Gastrocnemius medialis (tissue), 4 donors: ENCODE results near the gene PGAP3. TPM values are rescaled to one million over a fixed set of nuclear protein-coding genes. Genes with fewer than 3 reads are reported as not detected.
A peak's percentile ranks its signal among the peaks of the same experiment; 100 is the strongest.

Source experiments
- ATAC-seq, 2 donors: fragments of 150-250 bp; one replicate each; pipeline ENCODE4 v1.9.1; 2016
- DNase-seq, 2 donors: peaks; one replicate each; pipeline ENCODE4 v3.0.0-alpha.2; 2019
- H3K27ac ChIP-seq, 4 donors: fragments of 200-600 bp; sonication (generic); 1 replicate in 1 of 4; 2 replicates in 3 of 4; pipeline ENCODE4 v1.5.1; 2016 to 2018; ENCODE audit warnings: mild to moderate bottlenecking in 2 of 4, moderate library complexity in 1 of 4
- H3K27me3 ChIP-seq, 3 donors: fragments of 200-600 bp; sonication (generic) in 2 of 3; 1 replicate in 1 of 3; 2 replicates in 2 of 3; pipeline versions ENCODE4 v1.5.1 to v1.6.0; 2016 to 2019; ENCODE audit warnings: mild to moderate bottlenecking in 1 of 3, moderate library complexity in 1 of 3
- H3K36me3 ChIP-seq, 2 donors: fragments of 200-600 bp; sonication (generic) in 1 of 2; one replicate each; pipeline ENCODE4 v1.5.1; 2017 to 2018
- H3K4me1 ChIP-seq, 2 donors: fragments of 200-600 bp; sonication (generic) in 1 of 2; one replicate each; pipeline ENCODE4 v1.5.1; 2016 to 2017; ENCODE audit warnings: mild to moderate bottlenecking in 2 of 2
- H3K4me3 ChIP-seq, 4 donors: fragments of 200-600 bp; sonication (generic) in 3 of 4; 1 replicate in 1 of 4; 2 replicates in 3 of 4; pipeline ENCODE4 v1.5.1; 2016 to 2019; ENCODE audit warnings: mild to moderate bottlenecking in 2 of 4
- H3K9me3 ChIP-seq, 3 donors: fragments of 200-600 bp; sonication (generic) in 2 of 3; 1 replicate in 1 of 3; 2 replicates in 2 of 3; pipeline ENCODE4 v1.5.1; 2016 to 2019
- POLR2A ChIP-seq, 2 donors: fragments of 450-650 bp; IDR thresholded peaks; one replicate each; pipeline ENCODE4 v1.6.1; 2017; ENCODE audit warnings: antibody characterized with exemption in 2 of 2, mild to moderate bottlenecking in 2 of 2, moderate library complexity in 2 of 2
- in situ Hi-C, 4 donors: fragments of 200-750 bp; cut with MboI; loops; one replicate each; pipeline versions ENCODE4 v1.15.0 to v1.8.0; 2017; ENCODE audit warnings: low sequenced_read_pairs in 4 of 4
- intact Hi-C: fragments of 100-400 bp; cut with DNase I; formaldehyde crosslinking; loops from one replicate; pipeline ENCODE4 v1.15.1; 2023; ENCODE audit warnings: low total_unique reads
- total RNA-seq, 4 donors: library from RNA; depleted of rRNA; stranded (reverse); fragments of >200 nt; gene quantifications; one replicate each; pipeline versions ENCODE4 v1.1.0 to v1.2.3, GENCODE V29; 2016
- TF ChIP-seq, protein P1 (sequence below), 5 experiments: fragments of 450-650 bp in 3 of 5; fragments of 200-600 bp in 2 of 5; sonication (generic) in 2 of 5; IDR thresholded peaks in 4 of 5; conservative IDR thresholded peaks in 1 of 5; 1 replicate in 4 of 5; 2 replicates in 1 of 5; pipeline ENCODE4 v1.5.1; 2016 to 2019; ENCODE audit warnings: antibody characterized with exemption in 5 of 5, mild to moderate bottlenecking in 3 of 5, moderate library complexity in 3 of 5

Gene PGAP3
- total RNA-seq, 4 donors from 2014 or later, result 4.3 to 9.5 (median 6.1) TPM

DNA sequence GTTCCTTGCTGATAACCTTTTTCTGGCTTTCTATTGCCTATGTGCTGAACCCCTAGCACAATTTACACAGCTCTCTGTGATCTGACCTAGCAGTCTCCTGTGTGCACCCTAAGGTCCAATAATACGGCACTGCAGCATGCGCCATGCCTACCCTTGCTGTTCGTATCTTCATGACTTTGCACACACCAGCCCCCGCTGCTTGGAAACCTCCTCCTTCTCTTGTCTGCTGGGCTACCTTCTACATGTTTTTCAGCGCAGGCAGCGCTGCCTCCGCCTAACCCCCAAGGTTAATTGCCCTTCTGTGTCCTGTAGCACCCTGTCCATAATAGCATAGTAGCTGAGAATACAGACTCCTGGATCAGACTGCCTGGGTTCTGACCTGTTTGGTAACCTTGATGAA, 49.5 kb downstream of the PGAP3 start:
- Histone ChIP-seq H3K27me3 (no peaks in the 10 kb centered on the region), H3K4me1 (peaks cover 50 to 52% of the 10 kb centered on the region in 2 donors), H3K9me3 (no peaks in the 10 kb centered on the region), H3K4me3 (peak overlapping the region; percentile 76 to 97 (median 92)), H3K36me3 (no peaks in the 10 kb centered on the region), H3K27ac (no peak overlapping the region)
- TF ChIP-seq POLR2A (IDR thresholded peaks at IDR 0.05), result no peak
- TF ChIP-seq, protein P1, sequence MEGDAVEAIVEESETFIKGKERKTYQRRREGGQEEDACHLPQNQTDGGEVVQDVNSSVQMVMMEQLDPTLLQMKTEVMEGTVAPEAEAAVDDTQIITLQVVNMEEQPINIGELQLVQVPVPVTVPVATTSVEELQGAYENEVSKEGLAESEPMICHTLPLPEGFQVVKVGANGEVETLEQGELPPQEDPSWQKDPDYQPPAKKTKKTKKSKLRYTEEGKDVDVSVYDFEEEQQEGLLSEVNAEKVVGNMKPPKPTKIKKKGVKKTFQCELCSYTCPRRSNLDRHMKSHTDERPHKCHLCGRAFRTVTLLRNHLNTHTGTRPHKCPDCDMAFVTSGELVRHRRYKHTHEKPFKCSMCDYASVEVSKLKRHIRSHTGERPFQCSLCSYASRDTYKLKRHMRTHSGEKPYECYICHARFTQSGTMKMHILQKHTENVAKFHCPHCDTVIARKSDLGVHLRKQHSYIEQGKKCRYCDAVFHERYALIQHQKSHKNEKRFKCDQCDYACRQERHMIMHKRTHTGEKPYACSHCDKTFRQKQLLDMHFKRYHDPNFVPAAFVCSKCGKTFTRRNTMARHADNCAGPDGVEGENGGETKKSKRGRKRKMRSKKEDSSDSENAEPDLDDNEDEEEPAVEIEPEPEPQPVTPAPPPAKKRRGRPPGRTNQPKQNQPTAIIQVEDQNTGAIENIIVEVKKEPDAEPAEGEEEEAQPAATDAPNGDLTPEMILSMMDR (IDR thresholded peaks at IDR 0.05 in 4 of 5, conservative IDR thresholded peaks at IDR 0.05 in 1 of 5), result no peak
- in situ Hi-C loops (no loop called here), intact Hi-C loops (loop anchor here (5.0 kb wide), 1 partner anchor 114 kb away; no protein-coding TSS in a partner anchor)
- ATAC-seq (no peak), DNase-seq (no peak)

DNA sequence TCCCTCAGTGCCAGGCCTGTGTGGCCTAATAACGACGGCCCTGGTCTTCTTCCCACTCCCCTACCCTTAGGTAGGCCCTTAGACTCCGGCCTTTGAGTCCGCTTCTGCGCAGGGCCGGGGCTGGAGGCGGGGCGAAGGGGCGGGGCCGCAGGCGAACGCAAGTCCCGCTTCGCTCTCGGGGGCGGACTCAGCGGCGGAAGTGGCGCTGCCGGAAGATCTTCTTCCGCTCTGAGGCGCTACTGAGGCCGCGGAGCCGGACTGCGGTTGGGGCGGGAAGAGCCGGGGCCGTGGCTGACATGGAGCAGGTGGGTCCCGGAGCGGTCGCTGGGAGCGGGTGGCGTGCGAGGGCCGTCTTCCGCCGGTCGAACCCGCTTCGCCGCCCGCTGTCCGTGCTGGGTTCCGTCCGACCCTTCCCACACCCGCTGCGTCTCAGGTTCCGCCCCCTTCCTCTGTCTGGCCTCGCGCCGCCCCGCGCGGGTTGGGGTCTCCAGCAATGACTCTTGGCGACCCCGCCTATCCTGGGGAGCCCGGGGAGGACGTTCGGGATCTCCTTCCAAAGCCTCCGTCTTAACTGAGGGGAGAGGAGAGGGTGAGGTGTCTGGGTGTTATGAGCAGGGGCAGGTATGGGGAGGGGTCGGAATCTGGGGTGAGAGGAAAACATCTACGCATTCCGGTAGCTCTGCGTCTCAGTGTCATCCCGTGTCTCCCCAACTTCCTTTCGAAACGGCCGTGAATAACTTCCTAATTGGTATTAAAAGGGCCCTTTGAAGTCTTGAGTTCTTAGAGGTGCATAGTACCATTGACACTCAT, 50.7 kb downstream of the PGAP3 start, which contains the start of gene STARD3:
Gene STARD3 (plus strand): TSS at position 218 of the 810 bp plus-strand sequence. CDS start 16,388 bp downstream, outside the sequence.
- in situ Hi-C loops, result no loop called here
- peak; percentile 84 to 89 for DNase-seq
- peak within 1 kb of the TSS; percentile 76 to 97 (median 92) for H3K4me3 ChIP-seq
- ATAC-seq, result peak; percentile 92 to 93
- peak within 1 kb of the TSS; percentile 93 to 99 (median 94) for H3K27ac ChIP-seq
- H3K9me3 ChIP-seq, result no peaks in the 10 kb centered on the region
- no peaks in the 10 kb centered on the region for H3K36me3 ChIP-seq
- H3K4me1 ChIP-seq, result peaks cover 41 to 48% of the 10 kb centered on the region in 2 donors
- TF ChIP-seq, protein P1 (IDR thresholded peaks at IDR 0.05 in 4 of 5, conservative IDR thresholded peaks at IDR 0.05 in 1 of 5), result peak in 3 of 5 experiments; percentile 16 to 44 (median 26)
- TF ChIP-seq POLR2A (IDR thresholded peaks at IDR 0.05), result peak; percentile 46 to 56
- intact Hi-C loops, result loop anchor here (1.0 to 5.0 kb wide), 4 partner anchors 14 to 115 kb away; partner anchors contain the start of genes MIEN1 and TCAP
- no peaks in the 10 kb centered on the region for H3K27me3 ChIP-seq

DNA sequence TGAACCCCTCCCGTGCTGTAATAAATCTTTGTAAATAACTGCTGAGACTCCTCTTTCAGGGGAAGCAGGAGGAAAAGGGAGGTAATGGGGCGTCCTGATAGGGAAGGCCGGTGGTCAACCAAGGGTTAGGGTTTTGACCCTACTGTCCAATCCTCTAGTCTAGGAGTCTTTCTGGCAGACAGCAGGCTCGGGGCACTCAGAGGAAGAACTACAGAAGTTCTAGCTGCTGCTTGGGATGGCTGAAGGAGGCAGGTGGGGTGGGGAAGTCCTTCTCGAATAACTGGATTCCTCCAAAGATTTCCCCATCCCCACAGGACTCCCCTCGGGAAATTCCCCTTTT, 51.3 kb downstream of the PGAP3 start:
- Histone ChIP-seq H3K36me3 (no peaks in the 10 kb centered on the region), H3K27ac (peak overlapping the region; percentile 93 to 99 (median 94)), H3K9me3 (no peaks in the 10 kb centered on the region), H3K4me1 (peaks cover 38 to 42% of the 10 kb centered on the region in 2 donors), H3K27me3 (no peaks in the 10 kb centered on the region), H3K4me3 (peak overlapping the region; percentile 76 to 97 (median 92))
- ATAC-seq (peak; percentile 15 to 16), DNase-seq (no peak)
- intact Hi-C loops, result loop anchor here (2.0 to 5.0 kb wide), 3 partner anchors 14 to 116 kb away; partner anchors contain the start of gene TCAP
- in situ Hi-C loops, result no loop called here
- TF ChIP-seq, protein P1 (IDR thresholded peaks at IDR 0.05 in 4 of 5, conservative IDR thresholded peaks at IDR 0.05 in 1 of 5), result no peak
- TF ChIP-seq POLR2A (IDR thresholded peaks at IDR 0.05), result no peak

DNA sequence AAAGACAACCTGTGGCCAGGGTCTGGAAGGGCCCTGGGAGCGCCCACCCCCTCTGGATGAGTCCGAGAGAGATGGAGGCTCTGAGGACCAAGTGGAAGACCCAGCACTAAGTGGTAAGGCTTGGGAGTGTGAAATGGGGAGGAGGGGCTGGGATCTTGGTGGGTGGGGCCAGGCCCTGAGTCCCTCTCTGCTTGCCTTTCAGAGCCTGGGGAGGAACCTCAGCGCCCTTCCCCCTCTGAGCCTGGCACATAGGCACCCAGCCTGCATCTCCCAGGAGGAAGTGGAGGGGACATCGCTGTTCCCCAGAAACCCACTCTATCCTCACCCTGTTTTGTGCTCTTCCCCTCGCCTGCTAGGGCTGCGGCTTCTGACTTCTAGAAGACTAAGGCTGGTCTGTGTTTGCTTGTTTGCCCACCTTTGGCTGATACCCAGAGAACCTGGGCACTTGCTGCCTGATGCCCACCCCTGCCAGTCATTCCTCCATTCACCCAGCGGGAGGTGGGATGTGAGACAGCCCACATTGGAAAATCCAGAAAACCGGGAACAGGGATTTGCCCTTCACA, 52.2 kb downstream of the PGAP3 start:
- H3K9me3 ChIP-seq, result no peaks in the 10 kb centered on the region
- no peaks in the 10 kb centered on the region for H3K36me3 ChIP-seq
- no peak for ATAC-seq
- H3K27ac ChIP-seq, result peak overlapping the region; percentile 93 to 99 (median 94)
- TF ChIP-seq, protein P1 (IDR thresholded peaks at IDR 0.05 in 4 of 5, conservative IDR thresholded peaks at IDR 0.05 in 1 of 5), result no peak
- no peak for TF ChIP-seq POLR2A (IDR thresholded peaks at IDR 0.05)
- in situ Hi-C loops, result no loop called here
- no peak overlapping the region for H3K4me3 ChIP-seq
- H3K4me1 ChIP-seq, result peaks cover 31 to 38% of the 10 kb centered on the region in 2 donors
- no peaks in the 10 kb centered on the region for H3K27me3 ChIP-seq
- intact Hi-C loops, result loop anchor here (2.0 to 5.0 kb wide), 3 partner anchors 13 to 117 kb away; partner anchors contain the start of gene TCAP
- DNase-seq, result no peak
